ENCODE measurements around the gene RGS3. TPM values are rescaled to one million over a fixed set of nuclear protein-coding genes. Genes with fewer than 3 reads are reported as not detected.

RGS3 gene
- total RNA-seq, 2 donors from 2014 or later = 25.7 to 96.9 TPM

DNA sequence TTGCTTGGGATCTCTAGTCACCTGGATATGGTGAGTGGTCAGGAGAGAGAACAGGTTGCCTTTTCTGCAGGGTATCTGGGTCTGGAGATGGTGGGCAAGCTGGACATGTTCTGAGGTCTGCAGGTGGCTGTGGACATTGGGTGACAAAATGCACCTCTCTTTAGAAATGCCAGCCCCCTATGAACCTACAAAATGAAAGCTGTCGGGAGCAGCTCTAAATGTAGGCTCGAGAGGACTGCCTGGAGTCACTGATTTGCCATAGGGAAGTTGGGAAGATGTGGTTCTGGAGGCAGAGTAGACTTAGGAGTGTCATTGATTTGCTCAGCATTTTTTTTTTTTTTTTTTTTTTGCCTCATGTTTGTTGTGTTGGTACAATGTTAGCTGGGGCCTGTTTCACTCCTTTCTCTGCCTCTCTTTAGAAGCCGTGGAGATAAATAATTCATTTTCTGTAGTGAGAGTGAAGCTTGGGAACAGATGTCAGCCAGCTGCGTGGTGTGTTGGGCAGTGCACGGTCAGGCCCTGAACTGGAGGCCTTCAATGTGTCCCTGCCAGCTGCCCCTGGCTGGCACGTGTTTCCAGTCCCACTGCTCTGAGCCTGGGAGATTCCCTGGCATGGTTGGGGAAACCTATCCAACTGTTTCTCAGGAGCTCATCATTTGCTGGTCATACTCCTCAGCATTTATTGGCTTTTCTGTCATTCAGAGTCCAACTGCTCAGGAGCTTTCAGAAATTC, 5.4 kb downstream of the RGS3 start:
- H3K9me3 ChIP-seq = no peaks in the 10 kb centered on the region
- TF ChIP-seq CTCF (IDR thresholded peaks at IDR 0.05) (no peak), POLR2A (IDR thresholded peaks at IDR 0.05) (no peak)
- DNase-seq (peak; percentile 59 to 86 (median 78)), ATAC-seq (peak; percentile 75)
- peak overlapping the region; percentile 50 to 58 (median 54) for H3K27ac ChIP-seq
- WGBS, 2 donors = 32 to 37% methylated on average over 6 of the region's 6 CpGs
- no peaks in the 10 kb centered on the region for H3K36me3 ChIP-seq (replicated peaks in 1 of 2; ENCODE audit: insufficient read depth in 1 of 2, low read depth in 2 of 2)
- intact Hi-C loops (cut with DNase I) = no loop called here
- no peak overlapping the region for H3K4me3 ChIP-seq
- H3K4me1 ChIP-seq = peaks cover 35% of the 10 kb centered on the region
- H3K27me3 ChIP-seq = no peaks in the 10 kb centered on the region

- Histone ChIP-seq H3K27ac (no peak overlapping the region), H3K27me3 (no peaks in the 10 kb centered on the region), H3K4me3 (no peak overlapping the region), H3K9me3 (no peaks in the 10 kb centered on the region), H3K4me1 (peaks cover 13% of the 10 kb centered on the region), H3K36me3 (replicated peaks in 1 of 2; ENCODE audit: insufficient read depth in 1 of 2, low read depth in 2 of 2) (no peaks in the 10 kb centered on the region)
- WGBS, 2 donors = 60 to 92% methylated on average over 1 of the region's 1 CpG
- ATAC-seq = no peak
- intact Hi-C loops (cut with DNase I) = no loop called here
- TF ChIP-seq CTCF (IDR thresholded peaks at IDR 0.05) = no peak
- TF ChIP-seq POLR2A (IDR thresholded peaks at IDR 0.05) = no peak
- DNase-seq = no peak
Observed at GRCh38 chr9:113471143-113471542, 7.6 kb downstream of the RGS3 start.

- H3K36me3 ChIP-seq (replicated peaks in 1 of 2; ENCODE audit: insufficient read depth in 1 of 2, low read depth in 2 of 2) = no peaks in the 10 kb centered on the region
- H3K4me3 ChIP-seq = no peak overlapping the region
- WGBS, 2 donors = 90 to 93% methylated on average over 6 of the region's 6 CpGs
- TF ChIP-seq CTCF (IDR thresholded peaks at IDR 0.05) = no peak
- intact Hi-C loops (cut with DNase I) = no loop called here
- ATAC-seq (no peak), DNase-seq (no peak)
- no peaks in the 10 kb centered on the region for H3K27me3 ChIP-seq
- no peaks in the 10 kb centered on the region for H3K9me3 ChIP-seq
- H3K4me1 ChIP-seq = peaks cover 13% of the 10 kb centered on the region
- H3K27ac ChIP-seq = no peak overlapping the region
Observed at GRCh38 chr9:113471566-113471965, 8.0 kb downstream of the RGS3 start.

DNA sequence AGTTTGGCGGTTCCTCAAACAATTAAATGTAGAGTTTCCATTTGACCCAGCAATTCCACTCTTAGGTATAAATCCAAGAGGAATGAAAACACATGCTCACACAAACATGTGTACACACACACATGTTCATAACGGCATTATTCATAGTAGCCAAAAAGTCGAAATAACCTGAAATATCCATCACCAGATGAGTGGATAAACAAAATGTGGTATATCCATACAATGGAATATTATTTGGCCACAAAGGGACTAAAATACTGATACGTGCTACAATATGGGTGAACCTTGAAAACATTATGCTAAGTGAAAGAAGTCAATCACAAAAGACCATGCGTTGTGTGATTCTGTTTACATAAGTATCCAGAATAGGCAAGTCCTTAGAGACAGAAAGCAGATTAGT, 8.7 kb downstream of the RGS3 start:
- 92 to 98% methylated on average over 5 of the region's 5 CpGs for whole genome bisulfite sequencing, 2 donors
- peaks cover 19% of the 10 kb centered on the region for H3K4me1 ChIP-seq
- no peak for TF ChIP-seq POLR2A (IDR thresholded peaks at IDR 0.05)
- no peak for TF ChIP-seq CTCF (IDR thresholded peaks at IDR 0.05)
- intact Hi-C loops (cut with DNase I) = no loop called here
- ATAC-seq (no peak), DNase-seq (no peak)
- H3K27me3 ChIP-seq = no peaks in the 10 kb centered on the region
- H3K9me3 ChIP-seq = no peaks in the 10 kb centered on the region
- no peak overlapping the region for H3K27ac ChIP-seq
- no peaks in the 10 kb centered on the region for H3K36me3 ChIP-seq (replicated peaks in 1 of 2; ENCODE audit: insufficient read depth in 1 of 2, low read depth in 2 of 2)
- H3K4me3 ChIP-seq = no peak overlapping the region
